Panc1 (cell line): ENCODE measurements around the gene DPH1. TPM values are rescaled to one million over a fixed set of nuclear protein-coding genes. Genes with fewer than 3 reads are reported as not detected.
A peak's percentile ranks its signal among the peaks of the same experiment; 100 is the strongest.

ENCODE experiments used
- ATAC-seq: fragments of 200-7000 bp; cut with Tn5 transposase; 2 replicates; pipeline ENCODE4 v1.9.1; 2020; ENCODE audit warnings: mild to moderate bottlenecking, moderate library complexity
- BruUV-seq: library from RNA; stranded (reverse); fragments of 400-500 nt; replicated peaks from 2 replicates; lab custom pipeline; 2021; lab: Mats Ljungman, UMichigan
- CTCF ChIA-PET: fragments of 300-600 bp; sonication (Branson Sonifier 250); formaldehyde crosslinking; loops from one replicate; lab custom pipeline; 2022; ENCODE audit warnings: antibody characterized with exemption; lab: Charles Lee
- POLR2A ChIA-PET: fragments of 300-600 bp; sonication (Branson Sonifier 250); formaldehyde crosslinking; loops from one replicate; lab custom pipeline; 2022; ENCODE audit warnings: antibody characterized with exemption; lab: Charles Lee
- DNase-seq: peaks from one replicate; pipeline ENCODE4 v3.0.0-alpha.2; 2010; ENCODE audit warnings: low read depth, low spot score
- H3K27ac ChIP-seq: 2 replicates; pipeline ENCODE4 v1.5.1; 2011; ENCODE audit warnings: mild to moderate bottlenecking, low read length, inconsistent platforms
- H3K27me3 ChIP-seq: fragments of 200-500 bp; sonication (Bioruptor generic); 2 replicates; pipeline ENCODE4 v1.6.0; 2014; ENCODE audit warnings: low read length, inconsistent platforms; ENCODE audit not compliant: control insufficient read depth, insufficient read depth
- H3K36me3 ChIP-seq: fragments of 200-500 bp; sonication (Bioruptor generic); 2 replicates; pipeline ENCODE4 v1.5.1; 2014; ENCODE audit warnings: inconsistent platforms, mild to moderate bottlenecking, low read length, moderate library complexity; ENCODE audit not compliant: control insufficient read depth, insufficient read depth
- H3K4me1 ChIP-seq: 2 replicates; pipeline ENCODE4 v1.5.1; 2011; ENCODE audit warnings: inconsistent platforms, mild to moderate bottlenecking, low read length, moderate library complexity; ENCODE audit not compliant: control insufficient read depth, insufficient read depth
- H3K4me3 ChIP-seq, 2 experiments: 2 replicates each; pipeline ENCODE4 v1.5.1; 2011 to 2012; ENCODE audit warnings: low read depth in 2 of 2, low read length in 2 of 2, mild to moderate bottlenecking in 2 of 2, inconsistent platforms in 1 of 2, moderate library complexity in 1 of 2
- H3K9me3 ChIP-seq: fragments of 200-500 bp; sonication (Bioruptor generic); 2 replicates; pipeline ENCODE4 v1.5.1; 2014; ENCODE audit warnings: low read depth, mild to moderate bottlenecking, inconsistent platforms, low read length, moderate library complexity; ENCODE audit not compliant: control insufficient read depth, insufficient read depth
- POLR2AphosphoS5 ChIP-seq: IDR thresholded peaks from 2 replicates; pipeline ENCODE4 v1.6.1; 2012; ENCODE audit warnings: mild to moderate bottlenecking, low read depth, low read length, moderate library complexity
- REST ChIP-seq, 2 experiments: IDR thresholded peaks; 2 replicates each; pipeline ENCODE4 v1.6.1; 2011 to 2012; ENCODE audit warnings: low read depth in 2 of 2, control low read depth in 1 of 2, low read length in 1 of 2, mild to moderate bottlenecking in 1 of 2, moderate library complexity in 1 of 2; ENCODE audit not compliant: insufficient read depth in 1 of 2
- TCF7L2 ChIP-seq: IDR thresholded peaks from 2 replicates; pipeline ENCODE4 v1.6.1; 2011; ENCODE audit warnings: mild to moderate bottlenecking, low read depth, low read length, inconsistent platforms
- in situ Hi-C: cut with HindIII; loops from 2 replicates; pipeline ENCODE4 v1.10.0; 2016; ENCODE audit warnings: low sequenced_read_pairs, low pct_unique_long_range_greater_than_20kb
- intact Hi-C: fragments of 100-400 bp; cut with micrococcal nuclease; formaldehyde crosslinking; loops from one replicate; pipeline ENCODE4 v1.10.0; 2022; ENCODE audit not compliant: unreplicated experiment
- total RNA-seq: library from RNA; stranded (reverse); gene quantifications from one replicate; pipeline ENCODE4 v1.2.1, GENCODE V29; 2021; ENCODE audit not compliant: unreplicated experiment
- TF ChIP-seq, protein P1 (sequence below): fragments of 450-650 bp; IDR thresholded peaks from 2 replicates; pipeline ENCODE4 v1.5.1; 2017; ENCODE audit warnings: mild to moderate bottlenecking

The DPH1 gene
- total RNA-seq, 1 experiment from 2014 or later, result 24.3 TPM

GRCh38 chr17:2053380-2054261, 23.7 kb downstream of the DPH1 start:
- in situ Hi-C loops, result no loop called here
- H3K36me3 ChIP-seq, result no peaks in the 10 kb centered on the region
- intact Hi-C loops, result loop anchor here (2.0 kb wide), 1 partner anchor 191 kb away; no protein-coding TSS in a partner anchor
- DNase-seq (no peak), ATAC-seq (peak; percentile 41)
- ChIA-PET CTCF (interaction anchor here (0.9 to 1.9 kb wide), 2 partner anchors 192 to 195 kb away, joined by 4 to 17 read pairs; no protein-coding TSS in a partner anchor), POLR2A (no interaction called here)
- H3K27me3 ChIP-seq, result no peaks in the 10 kb centered on the region
- H3K27ac ChIP-seq, result 0 out of 2 replicates have a peak overlapping the region, but pooled peaks have one; percentile 34
- TF ChIP-seq, protein P1, sequence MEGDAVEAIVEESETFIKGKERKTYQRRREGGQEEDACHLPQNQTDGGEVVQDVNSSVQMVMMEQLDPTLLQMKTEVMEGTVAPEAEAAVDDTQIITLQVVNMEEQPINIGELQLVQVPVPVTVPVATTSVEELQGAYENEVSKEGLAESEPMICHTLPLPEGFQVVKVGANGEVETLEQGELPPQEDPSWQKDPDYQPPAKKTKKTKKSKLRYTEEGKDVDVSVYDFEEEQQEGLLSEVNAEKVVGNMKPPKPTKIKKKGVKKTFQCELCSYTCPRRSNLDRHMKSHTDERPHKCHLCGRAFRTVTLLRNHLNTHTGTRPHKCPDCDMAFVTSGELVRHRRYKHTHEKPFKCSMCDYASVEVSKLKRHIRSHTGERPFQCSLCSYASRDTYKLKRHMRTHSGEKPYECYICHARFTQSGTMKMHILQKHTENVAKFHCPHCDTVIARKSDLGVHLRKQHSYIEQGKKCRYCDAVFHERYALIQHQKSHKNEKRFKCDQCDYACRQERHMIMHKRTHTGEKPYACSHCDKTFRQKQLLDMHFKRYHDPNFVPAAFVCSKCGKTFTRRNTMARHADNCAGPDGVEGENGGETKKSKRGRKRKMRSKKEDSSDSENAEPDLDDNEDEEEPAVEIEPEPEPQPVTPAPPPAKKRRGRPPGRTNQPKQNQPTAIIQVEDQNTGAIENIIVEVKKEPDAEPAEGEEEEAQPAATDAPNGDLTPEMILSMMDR, result peak; percentile 89
- TF ChIP-seq TCF7L2, result no peak
- TF ChIP-seq REST (IDR thresholded peaks at IDR 0.05; ENCODE audit: insufficient read depth in 1 of 2, low read depth in 2 of 2, low read length in 1 of 2), result no peak
- no TSS peak for BruUV-seq
- no peaks in the 10 kb centered on the region for H3K9me3 ChIP-seq
- H3K4me1 ChIP-seq, result peaks cover 2% of the 10 kb centered on the region; the same call in 1 of the 2 replicates
- peak overlapping the region; percentile 46 to 62 for H3K4me3 ChIP-seq

GRCh38 chr17:2054262-2054511, 24.2 kb downstream of the DPH1 start:
- BruUV-seq, result no TSS peak
- no peak for ATAC-seq
- no peak for TF ChIP-seq POLR2AphosphoS5
- TF ChIP-seq REST (IDR thresholded peaks at IDR 0.05; ENCODE audit: insufficient read depth in 1 of 2, low read depth in 2 of 2, low read length in 1 of 2), result peak in 1 of 2 experiments; percentile 43; a peak in 1 of 4 replicates
- POLR2A ChIA-PET, result interaction anchor here (1.0 kb wide), 1 partner anchor 191 kb away, joined by 3 read pairs; no protein-coding TSS in a partner anchor
- DNase-seq, result no peak
- intact Hi-C loops, result loop anchor here (2.0 kb wide), 1 partner anchor 191 kb away; no protein-coding TSS in a partner anchor
- H3K27ac ChIP-seq, result no peak overlapping the region
- no peaks in the 10 kb centered on the region for H3K36me3 ChIP-seq
- H3K4me3 ChIP-seq, result peak overlapping the region; percentile 46 to 62
- H3K9me3 ChIP-seq, result no peaks in the 10 kb centered on the region
- CTCF ChIA-PET, result interaction anchor here (0.8 to 1.9 kb wide), 5 partner anchors 145 to 229 kb away, joined by 3 to 17 read pairs (median 4); no protein-coding TSS in a partner anchor
- in situ Hi-C loops, result no loop called here
- H3K27me3 ChIP-seq, result no peaks in the 10 kb centered on the region
- H3K4me1 ChIP-seq, result no peaks in the 10 kb centered on the region
